ENCODE measurements around the gene TNS1. TPM values are rescaled to one million over a fixed set of nuclear protein-coding genes. Genes with fewer than 3 reads are reported as not detected.

Gene TNS1
- total RNA-seq, 1 experiment from 2014 or later, result 0.49 TPM

GRCh38 chr2:217990791-217991465 is 11.9 kb downstream of the TNS1 start:
- Histone ChIP-seq H3K27me3 (ENCODE audit: control insufficient read depth, insufficient read depth, low read length) (peaks cover 9% of the 10 kb centered on the region; the same call in 1 of the 2 replicates), H3K9me3 (ENCODE audit: control insufficient read depth, insufficient read depth, low read depth, low read length) (no peaks in the 10 kb centered on the region), H3K27ac (ENCODE audit: low read length) (no peak overlapping the region), H3K36me3 (ENCODE audit: control insufficient read depth, insufficient read depth, low read length) (no peaks in the 10 kb centered on the region), H3K4me3 (ENCODE audit: low read depth in 2 of 2, low read length in 2 of 2) (no peak overlapping the region), H3K4me1 (ENCODE audit: control insufficient read depth, insufficient read depth, low read length) (0 out of 2 replicates have a peak, but pooled peaks cover 3% of the 10 kb centered on the region)
- intact Hi-C loops (cut with micrococcal nuclease; ENCODE audit: unreplicated experiment), result no loop called here
- ChIA-PET CTCF (interaction anchor here (0.7 to 2.0 kb wide), 2 partner anchors 202 to 205 kb away, joined by 9 to 10 read pairs; no protein-coding TSS in a partner anchor), POLR2A (no interaction called here)
- ATAC-seq, result no peak
- in situ Hi-C loops (cut with HindIII; ENCODE audit: low pct_unique_long_range_greater_than_20kb, low sequenced_read_pairs), result no loop called here
- no peak for DNase-seq (ENCODE audit: low read depth, low spot score)
- BruUV-seq (replicated peaks), result no TSS peak
- TF ChIP-seq REST (IDR thresholded peaks at IDR 0.05; ENCODE audit: insufficient read depth in 1 of 2, low read depth in 2 of 2, low read length in 1 of 2) (no peak), SIN3A (IDR thresholded peaks at IDR 0.05; ENCODE audit: borderline replicate concordance, insufficient read depth, low read depth, low read length) (no peak)

- POLR2A ChIA-PET, result no interaction called here
- H3K36me3 ChIP-seq (ENCODE audit: control insufficient read depth, insufficient read depth, low read length), result no peaks in the 10 kb centered on the region
- no peak for DNase-seq (ENCODE audit: low read depth, low spot score)
- TF ChIP-seq CTCF (IDR thresholded peaks at IDR 0.05), result no peak
- TF ChIP-seq SIN3A (IDR thresholded peaks at IDR 0.05; ENCODE audit: borderline replicate concordance, insufficient read depth, low read depth, low read length), result no peak
- no peak for TF ChIP-seq REST (IDR thresholded peaks at IDR 0.05; ENCODE audit: insufficient read depth in 1 of 2, low read depth in 2 of 2, low read length in 1 of 2)
- TF ChIP-seq POLR2AphosphoS5 (IDR thresholded peaks at IDR 0.05; ENCODE audit: low read depth, low read length), result no peak
- no peak for TF ChIP-seq TCF7L2 (IDR thresholded peaks at IDR 0.05; ENCODE audit: low read depth, low read length)
- no peak overlapping the region for H3K27ac ChIP-seq (ENCODE audit: low read length)
- 0 out of 2 replicates have a peak, but pooled peaks cover 3% of the 10 kb centered on the region for H3K4me1 ChIP-seq (ENCODE audit: control insufficient read depth, insufficient read depth, low read length)
- BruUV-seq (replicated peaks), result no TSS peak
- CTCF ChIA-PET, result interaction anchor here (0.7 to 2.0 kb wide), 2 partner anchors 201 to 204 kb away, joined by 9 to 10 read pairs; no protein-coding TSS in a partner anchor
- intact Hi-C loops (cut with micrococcal nuclease; ENCODE audit: unreplicated experiment) (no loop called here), in situ Hi-C loops (cut with HindIII; ENCODE audit: low pct_unique_long_range_greater_than_20kb, low sequenced_read_pairs) (no loop called here)
- H3K9me3 ChIP-seq (ENCODE audit: control insufficient read depth, insufficient read depth, low read depth, low read length), result no peaks in the 10 kb centered on the region
- ATAC-seq, result no peak
- H3K4me3 ChIP-seq (ENCODE audit: low read depth in 2 of 2, low read length in 2 of 2), result no peak overlapping the region
- peaks cover 9% of the 10 kb centered on the region; the same call in 1 of the 2 replicates for H3K27me3 ChIP-seq (ENCODE audit: control insufficient read depth, insufficient read depth, low read length)
These were observed 12.4 kb downstream of the TNS1 start for GRCh38 chr2:217990389-217990788.

All from Panc1 (cell line).